KOPT-K1 (cell line): Measurements from ENCODE around the gene DNAJC7.

Source experiments
- H3K27ac ChIP-seq: fragments of 200-600 bp; sonication (generic); 2 replicates; pipeline ENCODE4 v1.5.1; 2016; ENCODE audit warnings: antibody characterized with exemption, mild to moderate bottlenecking, low read depth, low read length; ENCODE audit not compliant: poor library complexity, severe bottlenecking
- H3K36me3 ChIP-seq: fragments of 200-600 bp; sonication (generic); 2 replicates; pipeline ENCODE4 v1.5.1; 2017; ENCODE audit warnings: antibody characterized with exemption, mild to moderate bottlenecking, low read length, moderate library complexity; ENCODE audit not compliant: insufficient read depth
- H3K9me3 ChIP-seq: fragments of 200-600 bp; sonication (generic); 2 replicates; pipeline ENCODE4 v1.5.1; 2017; ENCODE audit warnings: antibody characterized with exemption, low read length, mild to moderate bottlenecking; ENCODE audit not compliant: insufficient read depth, poor library complexity, severe bottlenecking

Gene DNAJC7

DNA sequence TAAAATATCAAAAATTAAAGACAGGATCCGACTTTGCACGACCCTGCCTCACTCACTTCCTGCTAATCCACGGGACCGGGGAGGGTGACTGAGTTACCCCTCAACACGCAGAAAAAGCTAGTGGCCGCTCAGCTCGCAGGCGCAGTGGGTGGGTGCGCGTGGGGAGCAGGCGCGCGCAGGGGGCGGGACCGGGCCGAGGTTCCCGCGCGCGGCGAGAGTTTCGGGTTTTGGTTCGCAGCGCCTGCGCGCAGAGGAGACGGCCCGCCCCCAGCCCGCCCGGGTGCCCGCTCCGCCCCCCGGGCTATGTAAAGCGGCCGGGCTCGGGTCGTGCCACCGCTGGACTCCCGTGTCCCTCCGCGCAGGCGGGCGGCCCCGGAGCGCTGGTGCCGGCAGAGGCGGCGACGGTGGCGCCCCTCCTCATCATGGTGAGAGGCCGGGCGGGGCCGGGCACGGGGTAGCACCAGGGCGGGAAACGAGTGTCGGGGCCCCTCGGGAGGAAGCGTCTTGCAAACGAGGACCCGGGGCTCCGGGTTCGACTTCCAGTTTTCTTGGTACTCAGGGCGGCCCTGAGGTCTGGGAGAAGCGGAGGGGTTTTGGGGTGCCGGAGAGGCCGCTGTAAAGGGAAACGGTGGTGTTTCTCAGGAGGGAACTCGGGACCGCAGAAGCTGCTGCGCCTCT is 50.6 kb downstream of the DNAJC7 start, which contains the start of gene CNP:
TSS of gene CNP (plus strand) at position 333 of the 678 bp plus-strand sequence. CDS start at position 423, 90 bp downstream.
- peak within 1 kb of the TSS; percentile 78 for H3K27ac ChIP-seq
- peaks cover 38% of the 10 kb centered on the region for H3K36me3 ChIP-seq
- H3K9me3 ChIP-seq: no peaks in the 10 kb centered on the region

GRCh38 chr17:41965694-41966462 is 51.4 kb downstream of the DNAJC7 start:
- no peaks in the 10 kb centered on the region for H3K9me3 ChIP-seq
- peaks cover 31% of the 10 kb centered on the region for H3K36me3 ChIP-seq
- peak overlapping the region; percentile 78 for H3K27ac ChIP-seq

DNA sequence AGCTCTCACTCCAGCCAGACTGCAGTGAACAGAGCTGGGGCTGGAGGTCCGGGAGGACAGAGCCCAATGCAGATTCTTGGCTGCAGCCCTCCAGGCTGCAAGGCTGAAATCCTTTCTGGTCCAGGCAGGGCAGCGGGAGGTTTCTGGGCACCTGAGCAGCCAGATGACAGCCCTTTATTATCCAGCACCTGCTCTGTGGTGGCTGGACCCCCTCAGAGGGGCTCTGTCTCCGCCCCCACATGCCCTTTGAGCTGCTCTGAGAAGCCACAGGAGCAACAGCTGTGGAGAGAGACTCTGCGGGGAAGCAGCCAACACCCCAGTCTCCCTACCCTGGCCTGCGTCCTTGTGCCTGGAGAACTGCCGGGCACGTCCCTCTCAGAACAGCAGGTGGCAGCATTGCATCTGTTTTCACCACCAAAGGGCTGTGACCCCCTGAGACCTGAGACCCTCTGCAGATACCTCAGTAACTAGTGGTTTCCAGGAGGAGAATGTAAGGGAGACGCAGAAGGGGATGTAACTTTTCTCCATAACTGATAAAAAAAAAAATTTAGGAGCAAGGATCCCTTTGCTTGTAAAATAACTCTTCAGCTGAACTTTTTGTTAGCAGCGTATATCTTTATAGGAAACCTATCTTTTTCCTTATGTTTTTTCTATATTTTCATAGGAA is 54.3 kb downstream of the DNAJC7 start:
- peaks cover 3% of the 10 kb centered on the region for H3K36me3 ChIP-seq
- H3K9me3 ChIP-seq: no peaks in the 10 kb centered on the region
- no peak overlapping the region for H3K27ac ChIP-seq

DNA sequence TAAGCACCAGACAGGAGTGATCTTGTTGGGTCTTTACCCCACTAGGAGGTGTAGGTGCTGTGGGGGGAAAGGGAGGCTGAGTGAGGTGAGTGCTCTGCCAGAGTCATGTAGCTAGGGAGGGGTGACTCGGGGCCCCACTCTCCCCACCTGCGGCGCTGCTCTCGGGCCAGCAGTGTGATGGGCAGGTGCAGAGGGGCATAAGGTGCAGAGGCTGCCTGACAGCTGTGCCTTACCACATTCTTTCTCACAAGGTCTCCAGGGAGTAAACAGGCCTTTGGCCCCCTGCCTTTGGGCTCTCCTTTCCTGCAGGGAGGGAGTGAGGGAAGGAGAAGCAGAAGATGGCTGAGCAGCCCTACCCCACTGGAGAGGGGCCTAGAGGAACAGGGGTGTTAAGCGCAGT is 55.1 kb downstream of the DNAJC7 start:
- H3K9me3 ChIP-seq: no peaks in the 10 kb centered on the region
- no peaks in the 10 kb centered on the region for H3K36me3 ChIP-seq
- no peak overlapping the region for H3K27ac ChIP-seq

DNA sequence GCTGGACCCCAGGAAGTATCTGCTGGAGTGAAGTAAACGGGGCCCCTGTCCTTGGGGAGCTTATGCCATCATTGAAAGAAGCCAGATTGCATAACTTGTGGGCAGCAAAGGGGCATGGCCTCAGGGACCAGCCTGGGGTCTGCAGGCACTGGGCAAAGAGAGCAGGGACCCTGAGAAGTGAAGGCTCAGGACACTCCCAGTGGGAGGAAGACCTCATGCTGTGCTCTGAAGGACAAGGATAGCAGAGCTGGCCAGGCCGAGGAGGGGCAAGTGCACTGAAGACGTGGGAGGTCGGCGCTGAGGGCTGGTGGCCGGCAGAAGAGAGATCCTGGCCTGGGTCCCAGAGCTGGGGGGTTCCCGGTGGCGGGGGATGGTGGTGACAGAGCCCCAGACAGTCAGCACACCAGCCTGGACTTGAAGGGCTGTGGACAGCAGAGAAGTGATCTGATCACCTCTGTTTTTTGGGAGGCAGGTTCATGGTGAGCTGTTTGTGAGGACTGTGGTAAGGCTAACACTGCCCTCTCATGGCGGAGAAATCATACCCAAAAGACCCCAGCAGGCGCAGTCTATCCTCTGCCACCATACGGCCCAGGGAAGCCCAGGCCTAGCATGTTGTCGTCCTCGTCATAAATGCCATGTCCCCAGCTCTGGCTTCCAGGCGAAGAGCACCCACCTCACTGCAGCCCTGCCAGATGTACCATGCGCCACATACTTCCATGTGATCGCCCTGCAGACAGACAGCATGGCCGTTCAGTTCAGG is 57.7 kb downstream of the DNAJC7 start:
- Histone ChIP-seq H3K9me3 (no peaks in the 10 kb centered on the region), H3K27ac (no peak overlapping the region), H3K36me3 (no peaks in the 10 kb centered on the region)

GRCh38 chr17:41959030-41959335 is 58.3 kb downstream of the DNAJC7 start:
- H3K36me3 ChIP-seq: no peaks in the 10 kb centered on the region
- H3K9me3 ChIP-seq: no peaks in the 10 kb centered on the region
- H3K27ac ChIP-seq: no peak overlapping the region

GRCh38 chr17:41957869-41958439 is 59.3 kb downstream of the DNAJC7 start:
- Histone ChIP-seq H3K9me3 (no peaks in the 10 kb centered on the region), H3K36me3 (no peaks in the 10 kb centered on the region), H3K27ac (no peak overlapping the region)

DNA sequence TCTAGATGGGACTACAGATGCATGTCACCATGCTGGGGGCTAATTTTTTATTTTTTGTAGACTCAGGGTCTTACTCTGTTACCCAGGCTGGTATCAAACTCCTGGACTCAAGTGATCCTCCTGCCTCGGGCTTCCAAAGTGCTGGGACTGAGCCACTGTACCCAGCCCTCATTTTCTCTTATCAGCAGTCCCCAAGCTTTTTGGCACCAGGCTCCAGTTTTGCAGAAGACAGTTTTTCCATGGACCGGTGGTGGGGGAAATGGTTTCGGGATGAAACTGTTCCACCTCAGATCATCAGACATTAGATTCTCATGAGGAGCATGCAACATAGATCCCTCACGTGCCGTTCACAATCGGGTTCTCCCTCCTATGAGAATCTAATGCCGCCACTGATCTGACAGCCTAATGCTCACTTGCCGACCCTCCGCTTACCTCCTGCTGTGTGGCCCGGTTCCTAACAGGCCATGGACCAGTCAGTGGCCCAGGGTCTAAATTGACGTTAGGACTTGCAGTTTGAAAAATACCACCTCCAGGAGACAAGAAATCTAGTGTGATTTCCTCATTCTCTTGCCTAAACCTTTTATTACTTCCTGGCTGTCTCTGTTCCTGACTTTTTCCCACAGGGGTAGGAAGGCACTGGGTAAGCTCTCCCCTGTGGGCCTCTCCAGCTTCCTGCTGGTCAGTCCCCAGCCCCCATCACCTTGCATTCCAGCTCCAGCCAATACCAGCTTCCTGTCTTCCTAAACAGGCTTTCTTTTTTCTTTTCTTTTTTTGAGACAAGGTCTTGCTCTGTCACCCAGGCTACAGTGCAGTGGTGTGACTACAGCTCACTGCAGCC is 60.0 kb downstream of the DNAJC7 start:
- H3K36me3 ChIP-seq: no peaks in the 10 kb centered on the region
- H3K9me3 ChIP-seq: no peaks in the 10 kb centered on the region
- no peak overlapping the region for H3K27ac ChIP-seq

GRCh38 chr17:41956522-41956921 is 60.7 kb downstream of the DNAJC7 start:
- Histone ChIP-seq H3K36me3 (no peaks in the 10 kb centered on the region), H3K9me3 (no peaks in the 10 kb centered on the region), H3K27ac (no peak overlapping the region)

DNA sequence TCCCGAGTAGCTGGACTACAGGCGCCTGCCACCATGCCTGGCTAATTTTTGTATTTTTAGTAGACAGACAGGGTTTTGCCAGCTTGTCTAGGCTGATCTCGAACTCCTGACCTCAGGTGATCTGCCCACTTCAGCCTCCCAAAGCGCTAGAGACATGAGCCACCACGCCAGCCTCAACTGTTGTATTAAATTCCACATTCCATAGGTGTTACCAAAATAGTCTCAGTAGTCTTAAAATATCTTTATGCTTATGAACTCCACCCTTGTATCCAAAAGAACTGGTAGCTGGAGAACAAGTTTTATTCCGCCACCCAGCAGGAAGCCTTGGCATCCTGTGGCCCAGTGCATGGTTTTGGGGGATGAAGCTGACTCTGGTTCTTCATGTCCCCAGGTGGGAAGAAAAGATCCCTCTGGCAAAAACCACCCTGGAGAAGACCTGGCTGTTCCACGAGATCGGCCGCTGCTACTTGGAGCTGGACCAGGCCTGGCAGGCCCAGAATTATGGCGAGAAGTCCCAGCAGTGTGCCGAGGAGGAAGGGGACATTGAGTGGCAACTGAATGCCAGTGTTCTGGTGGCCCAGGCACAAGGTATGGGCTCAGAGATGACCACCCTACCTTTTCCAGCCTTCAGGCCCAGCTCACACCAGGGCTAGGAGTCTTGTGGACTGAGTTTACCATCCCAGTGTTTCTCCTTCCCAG is 68.3 kb downstream of the DNAJC7 start:
- H3K9me3 ChIP-seq: no peaks in the 10 kb centered on the region
- H3K27ac ChIP-seq: no peak overlapping the region
- no peaks in the 10 kb centered on the region for H3K36me3 ChIP-seq

GRCh38 chr17:41944943-41945342 is 72.3 kb downstream of the DNAJC7 start:
- no peaks in the 10 kb centered on the region for H3K9me3 ChIP-seq
- no peaks in the 10 kb centered on the region for H3K36me3 ChIP-seq
- no peak overlapping the region for H3K27ac ChIP-seq

- H3K9me3 ChIP-seq: no peaks in the 10 kb centered on the region
- H3K27ac ChIP-seq: no peak overlapping the region
- H3K36me3 ChIP-seq: no peaks in the 10 kb centered on the region
Observed at GRCh38 chr17:41943492-41943891, 73.7 kb downstream of the DNAJC7 start.

GRCh38 chr17:41942626-41943373 is 74.4 kb downstream of the DNAJC7 start:
- Histone ChIP-seq H3K9me3 (no peaks in the 10 kb centered on the region), H3K36me3 (no peaks in the 10 kb centered on the region), H3K27ac (no peak overlapping the region)
